WERI-Rb-1 (cell line): ENCODE data around the gene ADAMTS13.
"Not testable (repeated sequence)": the region's sequence is repeated elsewhere in the genome, so short reads cannot be mapped to it uniquely, and the experiment has no call there.

Source experiments
- DNase-seq: peaks from one replicate; pipeline ENCODE4 v3.0.0-alpha.2; 2020
- H3K27ac ChIP-seq: fragments of 250-450 bp; sonication (Bioruptor Pico); 2 replicates; pipeline ENCODE4 v1.5.1; 2020; ENCODE audit warnings: mild to moderate bottlenecking, moderate library complexity
- H3K27me3 ChIP-seq: fragments of 250-450 bp; sonication (Bioruptor Pico); 2 replicates; pipeline ENCODE4 v1.5.1; 2021; ENCODE audit warnings: mild to moderate bottlenecking, low read depth, moderate library complexity; ENCODE audit not compliant: insufficient read depth, severe bottlenecking
- H3K36me3 ChIP-seq: fragments of 250-450 bp; sonication (Bioruptor Pico); 2 replicates; pipeline ENCODE4 v1.5.1; 2020; ENCODE audit warnings: mild to moderate bottlenecking, moderate library complexity
- H3K4me3 ChIP-seq: 2 replicates; pipeline ENCODE4 v1.5.1; 2011; ENCODE audit warnings: low read depth, mild to moderate bottlenecking, control low read depth, low read length
- H3K9me3 ChIP-seq: fragments of 250-450 bp; sonication (Bioruptor Pico); 2 replicates; pipeline ENCODE4 v1.5.1; 2021; ENCODE audit warnings: mild to moderate bottlenecking, moderate library complexity; ENCODE audit not compliant: severe bottlenecking
- CTCF ChIP-seq: IDR thresholded peaks from 2 replicates; pipeline ENCODE4 v1.5.1; 2011; ENCODE audit warnings: low read depth, mild to moderate bottlenecking, control low read depth, inconsistent platforms, low read length

Gene ADAMTS13

GRCh38 chr9:133448487-133448972 lies 26.4 kb downstream of the ADAMTS13 start:
- Histone ChIP-seq H3K27ac (no peak overlapping the region), H3K27me3 (no peaks in the 10 kb centered on the region), H3K4me3 (no peak overlapping the region), H3K9me3 (no peaks in the 10 kb centered on the region), H3K36me3 (no peaks in the 10 kb centered on the region)
- no peak for DNase-seq
- no peak for TF ChIP-seq CTCF

- H3K9me3 ChIP-seq: no peaks in the 10 kb centered on the region
- no peak for TF ChIP-seq CTCF
- no peak overlapping the region for H3K4me3 ChIP-seq
- no peak overlapping the region for H3K27ac ChIP-seq
- no peak for DNase-seq
- H3K36me3 ChIP-seq: no peaks in the 10 kb centered on the region
- H3K27me3 ChIP-seq: no peaks in the 10 kb centered on the region
These were observed 27.6 kb downstream of the ADAMTS13 start for GRCh38 chr9:133449760-133450159.

- H3K4me3 ChIP-seq, H3K27me3 ChIP-seq, H3K27ac ChIP-seq, H3K36me3 ChIP-seq, H3K9me3 ChIP-seq, DNase-seq: not testable (repeated sequence)
These were observed 29.7 kb downstream of the ADAMTS13 start for GRCh38 chr9:133451865-133452264.

GRCh38 chr9:133452562-133452961 lies 30.4 kb downstream of the ADAMTS13 start:
- no peaks in the 10 kb centered on the region for H3K27me3 ChIP-seq
- DNase-seq: no peak
- TF ChIP-seq CTCF: no peak
- H3K4me3 ChIP-seq: no peak overlapping the region
- H3K9me3 ChIP-seq: no peaks in the 10 kb centered on the region
- H3K27ac ChIP-seq: no peak overlapping the region
- H3K36me3 ChIP-seq: no peaks in the 10 kb centered on the region

GRCh38 chr9:133453651-133454050 lies 31.5 kb downstream of the ADAMTS13 start:
- H3K9me3 ChIP-seq: no peaks in the 10 kb centered on the region
- H3K27me3 ChIP-seq: no peaks in the 10 kb centered on the region
- no peaks in the 10 kb centered on the region for H3K36me3 ChIP-seq
- no peak overlapping the region for H3K27ac ChIP-seq
- no peak for TF ChIP-seq CTCF
- H3K4me3 ChIP-seq: no peak overlapping the region
- no peak for DNase-seq

- Histone ChIP-seq H3K27ac (no peak overlapping the region), H3K9me3 (no peaks in the 10 kb centered on the region), H3K27me3 (no peaks in the 10 kb centered on the region), H3K36me3 (no peaks in the 10 kb centered on the region), H3K4me3 (no peak overlapping the region)
- DNase-seq: no peak
- no peak for TF ChIP-seq CTCF
These were observed 32.2 kb downstream of the ADAMTS13 start for GRCh38 chr9:133454325-133454724.
